ENCODE measurements around the gene ROR2. TPM values are rescaled to one million over a fixed set of nuclear protein-coding genes. Genes with fewer than 3 reads are reported as not detected.

Gene ROR2
- total RNA-seq, 1 experiment from 2014 or later = not detected

DNA sequence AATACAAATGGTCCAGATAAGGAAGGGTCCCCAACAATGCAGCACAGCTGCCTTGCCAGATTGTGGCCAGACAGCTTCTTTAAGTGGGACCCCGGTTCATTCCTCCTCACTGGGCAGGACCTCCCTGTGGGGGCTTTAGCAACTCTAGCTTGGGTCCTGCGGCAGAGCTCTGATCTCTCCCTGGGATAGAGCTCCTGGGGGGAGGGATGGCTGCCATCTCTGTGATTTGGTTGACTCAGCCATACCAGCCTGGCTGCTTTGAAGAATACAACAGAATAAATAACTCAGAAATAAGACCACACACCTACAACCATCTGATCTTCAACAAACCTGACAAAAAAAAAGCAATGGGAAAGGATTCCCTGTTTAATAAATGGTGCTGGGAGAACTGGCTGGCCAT, 22.7 kb upstream of the ROR2 start:
- CTCF ChIA-PET = no interaction called here
- H4K20me1 ChIP-seq (ENCODE audit: low read length) = no peaks in the 10 kb centered on the region
- no peak overlapping the region for H2AFZ ChIP-seq (ENCODE audit: low read length)
- H3K4me1 ChIP-seq (ENCODE audit: insufficient read depth, low read length) = no peaks in the 10 kb centered on the region
- no TSS peak for BruUV-seq (replicated peaks)
- no peak overlapping the region for H3K9ac ChIP-seq (ENCODE audit: low read length)
- H3K4me2 ChIP-seq (ENCODE audit: low read length) = no peak overlapping the region
- no peak for TF ChIP-seq EZH2phosphoT487 (IDR thresholded peaks at IDR 0.05; ENCODE audit: borderline replicate concordance, low read length)
- no peak for TF ChIP-seq EZH2 (IDR thresholded peaks at IDR 0.05; ENCODE audit: low read length, unreplicated experiment)
- TF ChIP-seq, protein P1, sequence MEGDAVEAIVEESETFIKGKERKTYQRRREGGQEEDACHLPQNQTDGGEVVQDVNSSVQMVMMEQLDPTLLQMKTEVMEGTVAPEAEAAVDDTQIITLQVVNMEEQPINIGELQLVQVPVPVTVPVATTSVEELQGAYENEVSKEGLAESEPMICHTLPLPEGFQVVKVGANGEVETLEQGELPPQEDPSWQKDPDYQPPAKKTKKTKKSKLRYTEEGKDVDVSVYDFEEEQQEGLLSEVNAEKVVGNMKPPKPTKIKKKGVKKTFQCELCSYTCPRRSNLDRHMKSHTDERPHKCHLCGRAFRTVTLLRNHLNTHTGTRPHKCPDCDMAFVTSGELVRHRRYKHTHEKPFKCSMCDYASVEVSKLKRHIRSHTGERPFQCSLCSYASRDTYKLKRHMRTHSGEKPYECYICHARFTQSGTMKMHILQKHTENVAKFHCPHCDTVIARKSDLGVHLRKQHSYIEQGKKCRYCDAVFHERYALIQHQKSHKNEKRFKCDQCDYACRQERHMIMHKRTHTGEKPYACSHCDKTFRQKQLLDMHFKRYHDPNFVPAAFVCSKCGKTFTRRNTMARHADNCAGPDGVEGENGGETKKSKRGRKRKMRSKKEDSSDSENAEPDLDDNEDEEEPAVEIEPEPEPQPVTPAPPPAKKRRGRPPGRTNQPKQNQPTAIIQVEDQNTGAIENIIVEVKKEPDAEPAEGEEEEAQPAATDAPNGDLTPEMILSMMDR (conservative IDR thresholded peaks at IDR 0.05; ENCODE audit: low read depth, low read length) = no peak
- no peaks in the 10 kb centered on the region for H3K36me3 ChIP-seq (ENCODE audit: low read depth, low read length)
- peaks cover 18% of the 10 kb centered on the region for H3K27me3 ChIP-seq (ENCODE audit: low read length)
- no peak for ATAC-seq
- H3K79me2 ChIP-seq (ENCODE audit: low read length) = no peaks in the 10 kb centered on the region
- DNase-seq = no peak
- POLR2A ChIA-PET (ENCODE audit: unreplicated experiment) = no interaction called here
- H3K27ac ChIP-seq (ENCODE audit: low read length) = no peak overlapping the region
- intact Hi-C loops (cut with micrococcal nuclease) = no loop called here
- H3F3A ChIP-seq (ENCODE audit: low read length, unreplicated experiment) = no peaks in the 10 kb centered on the region
- no peaks in the 10 kb centered on the region for H3K9me2 ChIP-seq (replicated peaks; ENCODE audit: low read length)
- H3K4me3 ChIP-seq (ENCODE audit: low read length) = no peak overlapping the region
- no peaks in the 10 kb centered on the region for H3K9me3 ChIP-seq (ENCODE audit: low read length)

DNA sequence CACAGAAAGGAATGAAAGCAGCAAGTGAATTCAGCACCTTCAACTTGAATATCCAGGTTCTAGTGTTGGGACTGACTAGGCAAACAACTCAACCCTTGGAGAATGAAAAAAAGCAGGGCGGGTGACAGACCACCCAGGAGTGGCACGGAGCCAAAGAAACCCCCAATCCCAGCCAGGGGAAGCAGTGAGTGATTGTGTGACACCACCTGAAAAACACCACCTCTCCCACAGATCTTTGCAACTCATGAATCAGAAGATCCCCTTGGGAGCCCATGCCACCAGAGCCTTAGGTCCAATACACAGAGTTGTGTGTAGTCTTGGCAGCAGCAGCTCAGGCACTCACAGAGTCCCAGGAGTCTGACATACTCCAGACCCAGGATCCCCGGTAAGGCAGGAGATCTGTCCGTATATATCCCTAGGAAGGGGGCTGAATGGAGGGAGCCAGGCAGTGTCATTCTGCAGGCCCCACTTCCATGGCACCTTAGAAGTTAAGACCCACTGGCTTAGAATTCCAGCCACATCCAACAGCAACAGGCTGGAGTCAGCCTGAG, 22.1 kb upstream of the ROR2 start:
- H3K27me3 ChIP-seq (ENCODE audit: low read length) = peaks cover 23% of the 10 kb centered on the region
- no peaks in the 10 kb centered on the region for H4K20me1 ChIP-seq (ENCODE audit: low read length)
- POLR2A ChIA-PET (ENCODE audit: unreplicated experiment) = no interaction called here
- H3K4me1 ChIP-seq (ENCODE audit: insufficient read depth, low read length) = no peaks in the 10 kb centered on the region
- no peaks in the 10 kb centered on the region for H3K79me2 ChIP-seq (ENCODE audit: low read length)
- ATAC-seq (no peak), DNase-seq (no peak)
- no peak overlapping the region for H3K4me3 ChIP-seq (ENCODE audit: low read length)
- no peak overlapping the region for H2AFZ ChIP-seq (ENCODE audit: low read length)
- H3K27ac ChIP-seq (ENCODE audit: low read length) = no peak overlapping the region
- no peaks in the 10 kb centered on the region for H3K9me3 ChIP-seq (ENCODE audit: low read length)
- intact Hi-C loops (cut with micrococcal nuclease) = no loop called here
- no peak overlapping the region for H3K9ac ChIP-seq (ENCODE audit: low read length)
- CTCF ChIA-PET = no interaction called here
- H3F3A ChIP-seq (ENCODE audit: low read length, unreplicated experiment) = no peaks in the 10 kb centered on the region
- no TSS peak for BruUV-seq (replicated peaks)
- no peak for TF ChIP-seq EZH2 (IDR thresholded peaks at IDR 0.05; ENCODE audit: low read length, unreplicated experiment)
- TF ChIP-seq, protein P1 (conservative IDR thresholded peaks at IDR 0.05; ENCODE audit: low read depth, low read length) = no peak
- no peak for TF ChIP-seq EZH2phosphoT487 (IDR thresholded peaks at IDR 0.05; ENCODE audit: borderline replicate concordance, low read length)
- H3K36me3 ChIP-seq (ENCODE audit: low read depth, low read length) = no peaks in the 10 kb centered on the region
- H3K9me2 ChIP-seq (replicated peaks; ENCODE audit: low read length) = no peaks in the 10 kb centered on the region
- H3K4me2 ChIP-seq (ENCODE audit: low read length) = no peak overlapping the region

DNA sequence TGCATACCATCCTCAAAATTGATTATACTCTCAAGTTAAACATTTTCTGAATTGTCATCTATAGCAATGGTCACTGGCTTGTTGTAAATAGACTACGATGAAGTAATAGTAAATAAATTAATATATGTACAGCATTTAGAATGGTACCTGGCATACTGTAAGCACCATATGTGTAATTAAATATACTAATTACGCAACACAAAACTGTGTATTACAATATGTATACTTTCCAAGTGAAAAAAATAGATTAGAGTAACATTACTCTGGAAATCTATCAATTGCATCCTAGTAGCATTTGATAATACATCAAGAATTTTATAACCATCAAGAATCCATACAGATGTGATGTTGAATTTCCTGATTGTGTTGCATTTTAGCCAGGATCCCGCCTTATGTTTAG, 17.2 kb upstream of the ROR2 start:
- H3K79me2 ChIP-seq (ENCODE audit: low read length) = no peaks in the 10 kb centered on the region
- no peak overlapping the region for H3K9ac ChIP-seq (ENCODE audit: low read length)
- ATAC-seq (no peak), DNase-seq (no peak)
- H4K20me1 ChIP-seq (ENCODE audit: low read length) = no peaks in the 10 kb centered on the region
- intact Hi-C loops (cut with micrococcal nuclease) = no loop called here
- H2AFZ ChIP-seq (ENCODE audit: low read length) = no peak overlapping the region
- no TSS peak for BruUV-seq (replicated peaks)
- TF ChIP-seq EZH2phosphoT487 (IDR thresholded peaks at IDR 0.05; ENCODE audit: borderline replicate concordance, low read length) = no peak
- no peak for TF ChIP-seq EZH2 (IDR thresholded peaks at IDR 0.05; ENCODE audit: low read length, unreplicated experiment)
- TF ChIP-seq, protein P1 (conservative IDR thresholded peaks at IDR 0.05; ENCODE audit: low read depth, low read length) = no peak
- no peaks in the 10 kb centered on the region for H3K4me1 ChIP-seq (ENCODE audit: insufficient read depth, low read length)
- H3K4me2 ChIP-seq (ENCODE audit: low read length) = no peak overlapping the region
- ChIA-PET CTCF (no interaction called here), POLR2A (ENCODE audit: unreplicated experiment) (no interaction called here)
- H3K4me3 ChIP-seq (ENCODE audit: low read length) = no peak overlapping the region
- H3K27ac ChIP-seq (ENCODE audit: low read length) = no peak overlapping the region
- no peaks in the 10 kb centered on the region for H3K9me2 ChIP-seq (replicated peaks; ENCODE audit: low read length)
- H3K36me3 ChIP-seq (ENCODE audit: low read depth, low read length) = no peaks in the 10 kb centered on the region
- H3K9me3 ChIP-seq (ENCODE audit: low read length) = no peaks in the 10 kb centered on the region
- H3K27me3 ChIP-seq (ENCODE audit: low read length) = peaks cover 50% of the 10 kb centered on the region
- H3F3A ChIP-seq (ENCODE audit: low read length, unreplicated experiment) = no peaks in the 10 kb centered on the region

Data from PC-3 (cell line).